HL-60 (cell line): ENCODE results near the gene ASPRV1.

Experiments
- CTCF ChIP-seq: IDR thresholded peaks from one replicate; pipeline ENCODE4 v1.5.1; 2011; ENCODE audit warnings: low read length, control low read depth, inconsistent platforms; ENCODE audit not compliant: insufficient read depth
- POLR2AphosphoS5 ChIP-seq: IDR thresholded peaks from 2 replicates; pipeline ENCODE4 v1.6.1; 2012; ENCODE audit warnings: low read depth
- REST ChIP-seq: IDR thresholded peaks from 2 replicates; pipeline ENCODE4 v1.6.1; 2012; ENCODE audit warnings: low read depth; ENCODE audit not compliant: insufficient replicate concordance
- SPI1 ChIP-seq: IDR thresholded peaks from 2 replicates; pipeline ENCODE4 v1.6.1; 2012; ENCODE audit warnings: low read depth, mild to moderate bottlenecking, borderline replicate concordance

GRCh38 chr2:69957965-69958364 is 3.5 kb downstream of the ASPRV1 start:
- TF ChIP-seq CTCF (no peak), POLR2AphosphoS5 (no peak), REST (no peak), SPI1 (no peak)
